Measurements from ENCODE around the gene COL23A1. TPM values are rescaled to one million over a fixed set of nuclear protein-coding genes. Genes with fewer than 3 reads are reported as not detected.

Gene COL23A1
- total RNA-seq, 1 experiment from 2014 or later = 0.18 TPM

GRCh38 chr5:178265746-178266145 is 324.4 kb downstream of the COL23A1 start:
- ChIA-PET POLR2A (no interaction called here), CTCF (no interaction called here)
- Histone ChIP-seq H3K4me3 (ENCODE audit: low read depth, low read length) (no peak overlapping the region), H3K36me3 (ENCODE audit: control insufficient read depth, insufficient read depth, low read length) (no peaks in the 10 kb centered on the region), H3K9me3 (no peaks in the 10 kb centered on the region; the same call in 1 of the 2 replicates), H3K4me1 (peaks cover 8% of the 10 kb centered on the region), H3K27me3 (replicated peaks; ENCODE audit: control insufficient read depth, insufficient read depth, low read length) (no peaks in the 10 kb centered on the region; the same call in 1 of the 2 replicates)
- Mint-ChIP-seq H3K4me3 (ENCODE audit: unreplicated experiment) (no peak overlapping the region), H3K27me3 (ENCODE audit: insufficient read depth, unreplicated experiment) (no peaks in the 10 kb centered on the region), H3K9me3 (ENCODE audit: unreplicated experiment) (peaks cover 10% of the 10 kb centered on the region), H3K4me1 (ENCODE audit: low read depth, unreplicated experiment) (no peaks in the 10 kb centered on the region), H3K27ac (ENCODE audit: unreplicated experiment) (no peak overlapping the region), H3K36me3 (ENCODE audit: insufficient read depth, unreplicated experiment) (no peaks in the 10 kb centered on the region)
- intact Hi-C loops (cut with micrococcal nuclease; ENCODE audit: unreplicated experiment) = no loop called here
- no peak for TF ChIP-seq CTCF (IDR thresholded peaks at IDR 0.05; ENCODE audit: insufficient read depth in 1 of 2, low read depth in 1 of 2, low read length in 1 of 2, severe bottlenecking in 1 of 2, unreplicated experiment in 1 of 2)
- no TSS peak for BruUV-seq (replicated peaks)
- no peak for DNase-seq

GRCh38 chr5:178264044-178264443 is 326.1 kb downstream of the COL23A1 start:
- no peaks in the 10 kb centered on the region; the same call in 1 of the 2 replicates for H3K27me3 ChIP-seq (replicated peaks; ENCODE audit: control insufficient read depth, insufficient read depth, low read length)
- no peak overlapping the region for H3K4me3 ChIP-seq (ENCODE audit: low read depth, low read length)
- BruUV-seq (replicated peaks) = no TSS peak
- no peaks in the 10 kb centered on the region for H3K36me3 ChIP-seq (ENCODE audit: control insufficient read depth, insufficient read depth, low read length)
- Mint-ChIP-seq H3K4me1 (ENCODE audit: low read depth, unreplicated experiment) (no peaks in the 10 kb centered on the region), H3K27me3 (ENCODE audit: insufficient read depth, unreplicated experiment) (no peaks in the 10 kb centered on the region), H3K4me3 (ENCODE audit: unreplicated experiment) (no peak overlapping the region), H3K27ac (ENCODE audit: unreplicated experiment) (no peak overlapping the region), H3K36me3 (ENCODE audit: insufficient read depth, unreplicated experiment) (no peaks in the 10 kb centered on the region), H3K9me3 (ENCODE audit: unreplicated experiment) (peaks cover 10% of the 10 kb centered on the region)
- no peak for DNase-seq
- no peak for TF ChIP-seq CTCF (IDR thresholded peaks at IDR 0.05; ENCODE audit: insufficient read depth in 1 of 2, low read depth in 1 of 2, low read length in 1 of 2, severe bottlenecking in 1 of 2, unreplicated experiment in 1 of 2)
- intact Hi-C loops (cut with micrococcal nuclease; ENCODE audit: unreplicated experiment) = no loop called here
- H3K4me1 ChIP-seq = peaks cover 8% of the 10 kb centered on the region
- ChIA-PET POLR2A (no interaction called here), CTCF (interaction anchor here (0.6 kb wide), 1 partner anchor 48 kb away, joined by 3 read pairs; no protein-coding TSS in a partner anchor)
- no peaks in the 10 kb centered on the region; the same call in 1 of the 2 replicates for H3K9me3 ChIP-seq

GRCh38 chr5:178261666-178262600 is 328.3 kb downstream of the COL23A1 start:
- H3K36me3 Mint-ChIP-seq (ENCODE audit: insufficient read depth, unreplicated experiment) = no peaks in the 10 kb centered on the region
- H3K9me3 ChIP-seq = no peaks in the 10 kb centered on the region; the same call in 1 of the 2 replicates
- intact Hi-C loops (cut with micrococcal nuclease; ENCODE audit: unreplicated experiment) = no loop called here
- no peaks in the 10 kb centered on the region for H3K4me1 Mint-ChIP-seq (ENCODE audit: low read depth, unreplicated experiment)
- H3K4me1 ChIP-seq = peaks cover 8% of the 10 kb centered on the region
- DNase-seq = peak in 1 of 2 experiments; percentile 24
- ChIA-PET POLR2A (interaction anchor here (0.5 kb wide), 1 partner anchor 26 kb away, joined by 11 read pairs; no protein-coding TSS in a partner anchor), CTCF (no interaction called here)
- no peak for TF ChIP-seq CTCF (IDR thresholded peaks at IDR 0.05; ENCODE audit: insufficient read depth in 1 of 2, low read depth in 1 of 2, low read length in 1 of 2, severe bottlenecking in 1 of 2, unreplicated experiment in 1 of 2)
- no peaks in the 10 kb centered on the region; the same call in 1 of the 2 replicates for H3K27me3 ChIP-seq (replicated peaks; ENCODE audit: control insufficient read depth, insufficient read depth, low read length)
- H3K4me3 Mint-ChIP-seq (ENCODE audit: unreplicated experiment) = no peak overlapping the region
- H3K27ac Mint-ChIP-seq (ENCODE audit: unreplicated experiment) = no peak overlapping the region
- no peaks in the 10 kb centered on the region for H3K27me3 Mint-ChIP-seq (ENCODE audit: insufficient read depth, unreplicated experiment)
- peaks cover 10% of the 10 kb centered on the region for H3K9me3 Mint-ChIP-seq (ENCODE audit: unreplicated experiment)
- BruUV-seq (replicated peaks) = no TSS peak
- no peak overlapping the region for H3K4me3 ChIP-seq (ENCODE audit: low read depth, low read length)
- H3K36me3 ChIP-seq (ENCODE audit: control insufficient read depth, insufficient read depth, low read length) = no peaks in the 10 kb centered on the region

Data from Caco-2 (cell line).